HG02870 (cell line): ENCODE measurements around the gene MCC.
"Not testable (repeated sequence)": the region's sequence is repeated elsewhere in the genome, so short reads cannot be mapped to it uniquely, and the experiment has no call there.

ENCODE experiments used
- ATAC-seq: cut with Tn5 transposase; IDR thresholded peaks from one replicate; pipeline ENCODE4 v1.9.1; 2021; ENCODE audit warnings: mild to moderate bottlenecking, moderate library complexity; ENCODE audit not compliant: unreplicated experiment

MCC gene

DNA sequence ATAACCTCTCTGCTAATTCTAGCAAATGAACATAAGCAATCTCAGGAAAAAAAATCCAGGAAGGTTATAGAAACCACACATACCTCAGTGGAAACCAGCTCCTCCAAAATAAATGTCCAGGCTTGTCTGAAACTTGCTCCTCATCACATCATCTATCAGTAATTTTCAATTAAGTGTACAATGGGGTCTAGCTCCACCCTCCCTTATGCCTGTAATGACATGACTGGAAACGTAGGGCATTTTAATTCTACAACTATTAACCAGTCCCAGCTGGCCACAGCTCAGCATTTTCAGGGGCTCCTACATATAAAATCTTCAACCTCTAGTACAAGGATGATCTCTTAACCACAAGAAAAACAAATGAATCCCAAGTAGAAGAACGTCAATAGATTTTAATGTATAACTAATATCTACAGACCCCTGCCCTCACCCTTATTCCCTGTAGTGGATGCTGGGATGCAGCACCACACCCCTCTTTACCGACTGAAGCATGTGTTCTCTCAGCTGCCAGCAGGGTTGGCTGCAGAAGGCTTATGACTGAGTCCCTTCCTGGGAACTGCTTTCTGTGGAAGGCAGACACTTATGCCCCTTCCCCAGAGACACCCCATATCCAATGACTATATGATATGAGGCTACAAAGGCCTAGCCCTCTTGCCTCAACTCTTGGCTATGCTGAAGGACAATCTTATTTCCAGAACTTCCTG is 60.2 kb downstream of the MCC start:
- ATAC-seq, result no peak

GRCh38 chr5:113425909-113426308 is 62.3 kb downstream of the MCC start:
- no peak for ATAC-seq

- no peak for ATAC-seq
Observed at GRCh38 chr5:113421693-113422092, 66.6 kb downstream of the MCC start.

GRCh38 chr5:113405530-113405929 is 82.7 kb downstream of the MCC start:
- ATAC-seq, result no peak

DNA sequence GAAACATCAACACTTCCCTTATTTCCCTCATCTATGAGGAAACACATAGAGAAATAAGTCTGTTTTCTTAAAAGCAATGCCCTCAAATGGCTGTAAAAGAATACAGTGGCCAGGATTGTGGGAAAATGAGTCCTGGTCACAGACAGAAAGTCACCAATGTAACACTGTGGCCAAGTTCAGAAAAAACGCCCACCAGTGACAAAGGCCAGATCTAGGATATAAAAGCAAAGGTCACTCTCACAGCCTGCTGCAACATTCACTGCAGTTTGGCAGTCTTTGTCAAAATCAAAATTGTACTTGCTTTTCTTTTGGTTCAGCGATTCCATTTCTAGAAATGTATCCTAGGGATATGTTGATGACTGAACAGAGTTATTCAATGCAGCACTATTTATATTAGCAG is 84.0 kb downstream of the MCC start:
- no peak for ATAC-seq

- not testable (repeated sequence) for ATAC-seq
Observed at GRCh38 chr5:113397986-113398385, 90.3 kb downstream of the MCC start.

DNA sequence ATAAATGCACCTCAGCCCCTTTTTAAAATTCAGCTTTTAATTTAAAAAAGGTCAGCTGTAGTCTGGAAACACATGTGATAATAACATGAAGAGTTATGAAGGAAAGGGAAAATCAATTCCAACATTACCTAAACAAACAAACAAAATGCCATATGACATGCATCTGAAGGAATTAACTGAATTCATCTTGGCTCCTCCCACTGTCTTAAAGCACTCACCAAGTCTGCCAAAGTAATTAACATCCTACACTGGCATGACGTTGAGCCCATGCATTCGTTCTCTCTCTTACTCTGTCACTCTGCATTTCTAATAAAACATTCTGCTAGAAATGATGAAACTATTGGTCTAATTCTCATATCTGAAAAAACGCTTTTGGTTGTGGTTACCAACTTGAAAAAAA is 91.2 kb downstream of the MCC start:
- no peak for ATAC-seq

- no peak for ATAC-seq
Observed at GRCh38 chr5:113394658-113395057, 93.6 kb downstream of the MCC start.

DNA sequence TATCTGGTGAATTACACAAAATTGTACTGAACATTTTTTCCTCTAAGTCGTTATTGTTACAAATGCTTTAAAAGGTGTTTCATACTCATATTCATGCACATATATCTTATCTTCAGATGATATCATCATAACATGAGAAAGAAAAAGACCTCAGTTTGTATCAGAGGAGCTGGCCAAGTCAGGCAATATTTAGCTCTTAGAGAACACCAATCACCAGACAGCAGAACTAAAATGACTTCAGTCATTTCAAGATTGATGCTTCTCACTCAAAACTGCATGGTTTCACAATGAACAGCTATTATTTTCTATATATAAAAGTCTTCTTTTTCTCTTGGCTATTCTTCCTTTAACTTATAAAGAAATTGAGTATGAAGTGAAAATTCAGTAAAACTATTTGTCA is 98.0 kb downstream of the MCC start:
- ATAC-seq, result peak; percentile 67

- ATAC-seq, result no peak
Observed at GRCh38 chr5:113389116-113389515, 99.1 kb downstream of the MCC start.

- no peak for ATAC-seq
Observed at GRCh38 chr5:113387844-113388243, 100.4 kb downstream of the MCC start.

GRCh38 chr5:113384782-113385285 is 103.4 kb downstream of the MCC start:
- ATAC-seq, result no peak

GRCh38 chr5:113382731-113383130 is 105.5 kb downstream of the MCC start:
- ATAC-seq, result no peak

GRCh38 chr5:113381791-113382190 is 106.5 kb downstream of the MCC start:
- ATAC-seq, result no peak

- no peak for ATAC-seq
Observed at GRCh38 chr5:113380807-113381326, 107.4 kb downstream of the MCC start.

DNA sequence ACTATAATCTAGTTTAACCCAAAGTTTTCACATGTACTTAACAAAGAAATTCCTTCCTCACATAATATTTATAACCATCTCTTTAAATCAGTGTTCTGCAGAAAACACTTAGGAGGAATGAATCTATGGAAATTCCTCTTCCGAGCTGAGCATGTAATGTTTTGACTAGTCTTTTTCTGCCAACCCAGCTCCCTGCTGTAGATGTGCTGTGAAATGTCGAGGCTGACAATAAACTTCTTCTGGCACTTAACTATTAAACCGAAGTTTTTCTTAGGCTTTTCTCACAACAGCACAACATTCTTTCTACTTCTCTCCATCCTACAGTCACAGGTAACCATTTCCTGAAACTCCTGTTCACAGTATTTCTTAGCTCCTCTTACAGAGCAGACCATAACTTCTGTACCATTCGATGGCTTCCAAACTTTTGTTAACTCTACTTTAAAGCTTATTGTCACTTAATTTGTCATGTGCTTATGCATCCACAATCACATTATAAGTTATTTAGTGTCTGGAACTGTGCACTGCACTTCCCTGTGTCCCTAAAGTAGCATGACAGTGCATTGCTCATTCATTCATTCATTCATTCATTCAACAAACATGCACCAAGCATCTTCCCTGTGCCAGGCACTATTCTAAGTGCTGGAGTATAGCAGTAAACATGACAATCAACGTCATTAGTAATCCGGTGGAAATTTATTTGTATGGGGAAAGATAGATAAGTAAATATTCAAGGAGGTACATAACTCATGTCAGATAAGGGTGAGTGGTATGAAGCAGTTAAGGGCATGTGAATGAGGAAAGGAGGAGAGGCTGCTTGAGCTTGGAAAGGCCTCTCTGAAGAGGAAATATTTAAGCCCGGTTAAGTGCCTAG is 108.1 kb downstream of the MCC start:
- no peak for ATAC-seq

GRCh38 chr5:113378959-113379541 is 109.2 kb downstream of the MCC start:
- ATAC-seq, result peak; percentile 78

DNA sequence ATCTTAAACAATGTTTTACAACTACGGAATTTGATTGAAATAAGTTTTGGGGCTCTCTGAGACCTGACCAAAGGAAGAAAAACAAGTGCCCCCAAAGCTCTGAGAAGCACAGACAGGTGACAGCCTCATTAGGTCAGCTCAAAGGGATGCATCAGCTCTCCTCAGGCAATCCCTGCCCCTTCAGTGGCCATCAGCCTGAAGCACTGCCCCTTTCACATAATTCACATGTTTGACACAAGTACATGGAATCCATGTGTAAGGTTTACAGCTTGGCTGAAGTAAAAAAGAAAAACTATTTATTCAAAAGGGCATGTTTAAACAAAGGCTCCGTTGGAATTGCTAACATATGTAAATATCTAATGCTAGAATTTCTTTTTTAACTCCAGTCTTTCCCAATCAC is 109.7 kb downstream of the MCC start:
- no peak for ATAC-seq

DNA sequence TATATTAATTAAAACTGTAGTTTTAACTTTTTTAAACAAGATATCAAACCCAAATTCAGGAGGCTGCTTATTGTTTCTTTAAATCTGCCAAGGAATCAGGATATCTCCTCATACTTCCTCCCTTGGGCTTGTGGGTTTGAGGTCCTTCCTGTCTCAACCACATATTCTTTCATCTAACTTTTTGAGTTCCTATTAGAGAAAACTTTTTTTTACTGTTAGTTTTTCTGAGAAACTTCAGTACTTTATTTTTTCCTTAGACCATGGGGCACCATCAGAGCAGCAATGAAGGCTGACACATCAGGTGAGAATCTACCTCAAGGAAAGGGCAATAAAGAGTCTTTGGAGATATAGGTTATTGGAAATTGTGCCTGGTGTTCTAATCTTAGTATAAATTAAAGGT is 110.2 kb downstream of the MCC start:
- no peak for ATAC-seq

DNA sequence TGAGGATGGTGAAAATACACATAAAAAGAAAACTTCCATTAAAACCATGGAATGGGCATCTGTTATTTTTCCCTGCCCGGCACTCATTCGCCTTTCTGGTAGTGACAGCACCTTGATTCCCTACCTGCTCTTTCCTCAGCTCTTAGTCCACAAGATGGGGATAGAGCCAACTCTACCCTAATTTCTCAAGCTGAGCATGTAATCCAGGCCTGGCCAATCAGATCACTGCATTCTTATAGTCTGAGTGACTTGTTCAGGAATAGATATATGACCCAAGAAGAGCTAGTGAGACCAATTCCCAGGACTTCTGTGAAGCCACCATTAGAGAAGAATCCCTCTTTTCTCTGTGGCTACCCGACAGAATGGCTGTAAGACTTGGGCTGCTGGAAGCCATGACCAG is 111.6 kb downstream of the MCC start:
- no peak for ATAC-seq

DNA sequence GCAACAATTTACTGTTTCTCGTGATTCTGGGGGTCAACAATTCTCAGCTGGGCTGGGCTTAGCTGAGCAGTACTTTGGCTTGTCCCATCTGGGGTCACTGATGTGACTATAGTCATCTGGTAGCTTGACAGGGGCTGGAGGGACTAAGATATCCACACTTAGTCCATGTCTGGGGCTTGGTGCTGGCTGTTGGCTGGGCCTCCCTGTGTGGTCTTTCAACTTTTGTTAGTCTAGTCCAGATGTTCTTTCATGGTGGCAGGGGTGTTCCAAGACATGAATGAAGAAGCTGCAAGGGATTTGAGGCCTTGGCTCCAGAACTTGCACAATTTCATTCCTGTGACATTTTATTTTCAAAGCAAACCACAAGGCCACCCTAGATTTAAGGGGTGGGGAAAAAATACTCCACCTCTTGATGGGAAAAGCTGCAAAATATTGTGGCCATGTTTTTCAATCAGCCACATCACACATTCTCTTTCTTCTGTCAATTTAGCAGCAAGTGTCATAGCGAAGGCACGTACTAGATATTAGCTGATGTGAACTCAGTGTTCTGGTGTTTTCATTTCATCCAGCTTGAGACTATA is 112.7 kb downstream of the MCC start:
- ATAC-seq, result no peak
